Neural cell (in vitro differentiated cells): ENCODE measurements around the gene MAP1LC3A.

ENCODE experiments used
- CTCF ChIP-seq: fragments of 450-650 bp; IDR thresholded peaks from 2 replicates; pipeline ENCODE4 v1.5.1; 2014; ENCODE audit warnings: antibody characterized with exemption, mild to moderate bottlenecking, moderate library complexity; ENCODE audit not compliant: poor library complexity, severe bottlenecking
- MXI1 ChIP-seq: fragments of 450-650 bp; conservative IDR thresholded peaks from 2 replicates; pipeline ENCODE4 v1.6.1; 2014; ENCODE audit warnings: antibody characterized with exemption, mild to moderate bottlenecking; ENCODE audit not compliant: poor library complexity, severe bottlenecking
- POLR2AphosphoS5 ChIP-seq: IDR thresholded peaks from 2 replicates; pipeline ENCODE4 v1.6.1; 2012
- RAD21 ChIP-seq: fragments of 450-650 bp; conservative IDR thresholded peaks from 2 replicates; pipeline ENCODE4 v1.6.1; 2014; ENCODE audit warnings: antibody characterized with exemption, mild to moderate bottlenecking, moderate library complexity
- SMC3 ChIP-seq: fragments of 450-650 bp; conservative IDR thresholded peaks from 2 replicates; pipeline ENCODE4 v1.6.1; 2014; ENCODE audit warnings: antibody characterized with exemption, mild to moderate bottlenecking, moderate library complexity; ENCODE audit not compliant: poor library complexity
- TAF1 ChIP-seq: IDR thresholded peaks from 2 replicates; pipeline ENCODE4 v1.6.1; 2012; ENCODE audit warnings: low read depth

- TF ChIP-seq SMC3 (no peak), RAD21 (no peak), TAF1 (no peak), CTCF (no peak), MXI1 (no peak), POLR2AphosphoS5 (no peak)
These were observed 16.3 kb downstream of the MAP1LC3A start for GRCh38 chr20:34574861-34575260.
